SK-N-SH (cell line): ENCODE data around the gene ZPR1.

Source experiments
- CHD2 ChIP-seq: fragments of 150-350 bp; IDR thresholded peaks from 2 replicates; pipeline ENCODE4 v1.6.1; 2018; ENCODE audit warnings: low read length; ENCODE audit not compliant: partially characterized antibody
- ELF1 ChIP-seq: IDR thresholded peaks from 2 replicates; pipeline ENCODE4 v1.4.0; 2012
- EP300 ChIP-seq, 2 experiments: IDR thresholded peaks; 2 replicates each; pipeline versions ENCODE4 v1.4.0 to v1.6.1; 2012; ENCODE audit warnings: borderline replicate concordance in 1 of 2, low read depth in 1 of 2, low read length in 1 of 2
- EZH2phosphoT487 ChIP-seq: fragments of 200-600 bp; sonication (generic); IDR thresholded peaks from 2 replicates; pipeline ENCODE4 v1.6.1; 2017; ENCODE audit warnings: low read depth, mixed run types, mild to moderate bottlenecking, antibody characterized with exemption, moderate library complexity, borderline replicate concordance
- FOXJ3 ChIP-seq: sonication (generic); formaldehyde crosslinking; IDR thresholded peaks from 2 replicates; pipeline ENCODE4 v1.5.1; 2020; ENCODE audit warnings: mild to moderate bottlenecking, missing genetic modification reagents
- GABPA ChIP-seq: IDR thresholded peaks from 2 replicates; pipeline ENCODE4 v1.4.0; 2012; ENCODE audit warnings: low read depth, mild to moderate bottlenecking
- GATA2 ChIP-seq: sonication (generic); formaldehyde crosslinking; IDR thresholded peaks from 2 replicates; pipeline ENCODE4 v1.5.0; 2020; ENCODE audit warnings: mild to moderate bottlenecking, missing genetic modification reagents
- NFIC ChIP-seq: IDR thresholded peaks from 2 replicates; pipeline ENCODE4 v1.4.0; 2012; ENCODE audit warnings: borderline replicate concordance
- POLR2AphosphoS5 ChIP-seq: IDR thresholded peaks from 2 replicates; pipeline ENCODE4 v1.6.1; 2012; ENCODE audit warnings: low read depth, low read length
- RFX5 ChIP-seq: IDR thresholded peaks from 2 replicates; pipeline ENCODE4 v1.6.1; 2012; ENCODE audit warnings: mild to moderate bottlenecking, improper control_type of control experiment, low read length
- TAF1 ChIP-seq: IDR thresholded peaks from 2 replicates; pipeline ENCODE4 v1.6.1; 2012; ENCODE audit warnings: low read depth, mild to moderate bottlenecking, low read length, moderate library complexity, borderline replicate concordance
- USF2 ChIP-seq: fragments of 150-350 bp; IDR thresholded peaks from 2 replicates; pipeline ENCODE4 v1.6.1; 2017; ENCODE audit warnings: antibody characterized with exemption, low read length, low read depth, borderline replicate concordance
- TF ChIP-seq, protein P1 (sequence below): fragments of 200-600 bp; sonication (generic); IDR thresholded peaks from 2 replicates; pipeline ENCODE4 v1.6.1; 2017; ENCODE audit warnings: antibody characterized with exemption, mild to moderate bottlenecking, moderate library complexity
- TF ChIP-seq, protein P2 (sequence below): IDR thresholded peaks from 2 replicates; pipeline ENCODE4 v1.4.0; 2012; ENCODE audit warnings: low read depth, borderline replicate concordance

DNA sequence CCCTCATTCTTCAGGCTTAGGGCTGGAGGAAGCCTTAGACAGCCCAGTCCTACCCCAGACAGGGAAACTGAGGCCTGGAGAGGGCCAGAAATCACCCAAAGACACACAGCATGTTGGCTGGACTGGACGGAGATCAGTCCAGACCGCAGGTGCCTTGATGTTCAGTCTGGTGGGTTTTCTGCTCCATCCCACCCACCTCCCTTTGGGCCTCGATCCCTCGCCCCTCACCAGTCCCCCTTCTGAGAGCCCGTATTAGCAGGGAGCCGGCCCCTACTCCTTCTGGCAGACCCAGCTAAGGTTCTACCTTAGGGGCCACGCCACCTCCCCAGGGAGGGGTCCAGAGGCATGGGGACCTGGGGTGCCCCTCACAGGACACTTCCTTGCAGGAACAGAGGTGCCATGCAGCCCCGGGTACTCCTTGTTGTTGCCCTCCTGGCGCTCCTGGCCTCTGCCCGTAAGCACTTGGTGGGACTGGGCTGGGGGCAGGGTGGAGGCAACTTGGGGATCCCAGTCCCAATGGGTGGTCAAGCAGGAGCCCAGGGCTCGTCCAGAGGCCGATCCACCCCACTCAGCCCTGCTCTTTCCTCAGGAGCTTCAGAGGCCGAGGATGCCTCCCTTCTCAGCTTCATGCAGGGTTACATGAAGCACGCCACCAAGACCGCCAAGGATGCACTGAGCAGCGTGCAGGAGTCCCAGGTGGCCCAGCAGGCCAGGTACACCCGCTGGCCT lies 42.5 kb upstream of the ZPR1 start:
- TF ChIP-seq, protein P1, sequence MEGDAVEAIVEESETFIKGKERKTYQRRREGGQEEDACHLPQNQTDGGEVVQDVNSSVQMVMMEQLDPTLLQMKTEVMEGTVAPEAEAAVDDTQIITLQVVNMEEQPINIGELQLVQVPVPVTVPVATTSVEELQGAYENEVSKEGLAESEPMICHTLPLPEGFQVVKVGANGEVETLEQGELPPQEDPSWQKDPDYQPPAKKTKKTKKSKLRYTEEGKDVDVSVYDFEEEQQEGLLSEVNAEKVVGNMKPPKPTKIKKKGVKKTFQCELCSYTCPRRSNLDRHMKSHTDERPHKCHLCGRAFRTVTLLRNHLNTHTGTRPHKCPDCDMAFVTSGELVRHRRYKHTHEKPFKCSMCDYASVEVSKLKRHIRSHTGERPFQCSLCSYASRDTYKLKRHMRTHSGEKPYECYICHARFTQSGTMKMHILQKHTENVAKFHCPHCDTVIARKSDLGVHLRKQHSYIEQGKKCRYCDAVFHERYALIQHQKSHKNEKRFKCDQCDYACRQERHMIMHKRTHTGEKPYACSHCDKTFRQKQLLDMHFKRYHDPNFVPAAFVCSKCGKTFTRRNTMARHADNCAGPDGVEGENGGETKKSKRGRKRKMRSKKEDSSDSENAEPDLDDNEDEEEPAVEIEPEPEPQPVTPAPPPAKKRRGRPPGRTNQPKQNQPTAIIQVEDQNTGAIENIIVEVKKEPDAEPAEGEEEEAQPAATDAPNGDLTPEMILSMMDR = no peak
- TF ChIP-seq RFX5 (no peak), NFIC (no peak), EP300 (IDR thresholded peaks at IDR 0.05; ENCODE audit: borderline replicate concordance in 1 of 2, low read depth in 1 of 2, low read length in 1 of 2) (no peak), CHD2 (no peak), TAF1 (no peak), ELF1 (no peak), EZH2phosphoT487 (no peak), GABPA (no peak), USF2 (no peak), FOXJ3 (CRISPR knock-in tag) (no peak), GATA2 (CRISPR knock-in tag) (no peak), POLR2AphosphoS5 (no peak)
- TF ChIP-seq, protein P2, sequence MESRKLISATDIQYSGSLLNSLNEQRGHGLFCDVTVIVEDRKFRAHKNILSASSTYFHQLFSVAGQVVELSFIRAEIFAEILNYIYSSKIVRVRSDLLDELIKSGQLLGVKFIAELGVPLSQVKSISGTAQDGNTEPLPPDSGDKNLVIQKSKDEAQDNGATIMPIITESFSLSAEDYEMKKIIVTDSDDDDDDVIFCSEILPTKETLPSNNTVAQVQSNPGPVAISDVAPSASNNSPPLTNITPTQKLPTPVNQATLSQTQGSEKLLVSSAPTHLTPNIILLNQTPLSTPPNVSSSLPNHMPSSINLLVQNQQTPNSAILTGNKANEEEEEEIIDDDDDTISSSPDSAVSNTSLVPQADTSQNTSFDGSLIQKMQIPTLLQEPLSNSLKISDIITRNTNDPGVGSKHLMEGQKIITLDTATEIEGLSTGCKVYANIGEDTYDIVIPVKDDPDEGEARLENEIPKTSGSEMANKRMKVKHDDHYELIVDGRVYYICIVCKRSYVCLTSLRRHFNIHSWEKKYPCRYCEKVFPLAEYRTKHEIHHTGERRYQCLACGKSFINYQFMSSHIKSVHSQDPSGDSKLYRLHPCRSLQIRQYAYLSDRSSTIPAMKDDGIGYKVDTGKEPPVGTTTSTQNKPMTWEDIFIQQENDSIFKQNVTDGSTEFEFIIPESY = no peak
